ENCODE data around the gene NBL1. TPM values are rescaled to one million over a fixed set of nuclear protein-coding genes. Genes with fewer than 3 reads are reported as not detected.
"Not testable (repeated sequence)": the region's sequence is repeated elsewhere in the genome, so short reads cannot be mapped to it uniquely, and the experiment has no call there.

The NBL1 gene
- total RNA-seq, 1 donor from 2014 or later, result 38.1 TPM

GRCh38 chr1:19636065-19636464, 8.0 kb upstream of the NBL1 start:
- Mint-ChIP-seq H3K27me3 (ENCODE audit: unreplicated experiment) (peaks cover 1% of the 10 kb centered on the region), H3K36me3 (ENCODE audit: low read depth, unreplicated experiment) (no peaks in the 10 kb centered on the region), H3K27ac (ENCODE audit: unreplicated experiment) (no peak overlapping the region), H3K4me3 (ENCODE audit: unreplicated experiment) (no peak overlapping the region), H3K9me3 (ENCODE audit: unreplicated experiment) (no peaks in the 10 kb centered on the region), H3K4me1 (ENCODE audit: unreplicated experiment) (peaks cover 2% of the 10 kb centered on the region)
- DNase-seq (ENCODE audit: low spot score), result no peak
- TF ChIP-seq CTCF (IDR thresholded peaks at IDR 0.05; ENCODE audit: unreplicated experiment), result no peak

GRCh38 chr1:19636749-19637148, 7.4 kb upstream of the NBL1 start:
- H3K27me3 Mint-ChIP-seq (ENCODE audit: unreplicated experiment); H3K4me3 Mint-ChIP-seq (ENCODE audit: unreplicated experiment); H3K9me3 Mint-ChIP-seq (ENCODE audit: unreplicated experiment); H3K36me3 Mint-ChIP-seq (ENCODE audit: low read depth, unreplicated experiment); H3K4me1 Mint-ChIP-seq (ENCODE audit: unreplicated experiment); H3K27ac Mint-ChIP-seq (ENCODE audit: unreplicated experiment); DNase-seq (ENCODE audit: low spot score): not testable (repeated sequence)

GRCh38 chr1:19637606-19638005, 6.5 kb upstream of the NBL1 start:
- H3K9me3 Mint-ChIP-seq (ENCODE audit: unreplicated experiment), result no peaks in the 10 kb centered on the region
- H3K4me1 Mint-ChIP-seq (ENCODE audit: unreplicated experiment), result peaks cover 2% of the 10 kb centered on the region

GRCh38 chr1:19639228-19639627, 4.9 kb upstream of the NBL1 start:
- H3K36me3 Mint-ChIP-seq (ENCODE audit: low read depth, unreplicated experiment); H3K27ac Mint-ChIP-seq (ENCODE audit: unreplicated experiment); H3K4me1 Mint-ChIP-seq (ENCODE audit: unreplicated experiment); DNase-seq (ENCODE audit: low spot score); H3K9me3 Mint-ChIP-seq (ENCODE audit: unreplicated experiment); H3K4me3 Mint-ChIP-seq (ENCODE audit: unreplicated experiment): not testable (repeated sequence)
- peaks cover 13% of the 10 kb centered on the region for H3K27me3 Mint-ChIP-seq (ENCODE audit: unreplicated experiment)

More at GRCh38 chr1:19637606-19638005, 6.5 kb upstream of the NBL1 start:
- H3K27ac Mint-ChIP-seq (ENCODE audit: unreplicated experiment), result no peak overlapping the region
- TF ChIP-seq CTCF (IDR thresholded peaks at IDR 0.05; ENCODE audit: unreplicated experiment), result no peak
- no peaks in the 10 kb centered on the region for H3K36me3 Mint-ChIP-seq (ENCODE audit: low read depth, unreplicated experiment)
- peaks cover 4% of the 10 kb centered on the region for H3K27me3 Mint-ChIP-seq (ENCODE audit: unreplicated experiment)
- DNase-seq (ENCODE audit: low spot score), result no peak
- no peak overlapping the region for H3K4me3 Mint-ChIP-seq (ENCODE audit: unreplicated experiment)

GRCh38 chr1:19639999-19640362, 4.1 kb upstream of the NBL1 start:
- no peak for TF ChIP-seq CTCF (IDR thresholded peaks at IDR 0.05; ENCODE audit: unreplicated experiment)
- no peak overlapping the region for H3K27ac Mint-ChIP-seq (ENCODE audit: unreplicated experiment)
- no peaks in the 10 kb centered on the region for H3K36me3 Mint-ChIP-seq (ENCODE audit: low read depth, unreplicated experiment)
- peaks cover 10% of the 10 kb centered on the region for H3K4me1 Mint-ChIP-seq (ENCODE audit: unreplicated experiment)
- H3K9me3 Mint-ChIP-seq (ENCODE audit: unreplicated experiment), result no peaks in the 10 kb centered on the region
- no peak for DNase-seq (ENCODE audit: low spot score)
- peaks cover 13% of the 10 kb centered on the region for H3K27me3 Mint-ChIP-seq (ENCODE audit: unreplicated experiment)
- H3K4me3 Mint-ChIP-seq (ENCODE audit: unreplicated experiment), result no peak overlapping the region

- no peaks in the 10 kb centered on the region for H3K36me3 Mint-ChIP-seq (ENCODE audit: low read depth, unreplicated experiment)
- H3K4me1 Mint-ChIP-seq (ENCODE audit: unreplicated experiment), result peaks cover 10% of the 10 kb centered on the region
- H3K27me3 Mint-ChIP-seq (ENCODE audit: unreplicated experiment), result peaks cover 11% of the 10 kb centered on the region
- H3K4me3 Mint-ChIP-seq (ENCODE audit: unreplicated experiment), result no peak overlapping the region
- no peak overlapping the region for H3K27ac Mint-ChIP-seq (ENCODE audit: unreplicated experiment)
- DNase-seq (ENCODE audit: low spot score), result no peak
- no peaks in the 10 kb centered on the region for H3K9me3 Mint-ChIP-seq (ENCODE audit: unreplicated experiment)
- no peak for TF ChIP-seq CTCF (IDR thresholded peaks at IDR 0.05; ENCODE audit: unreplicated experiment)
These were observed 3.5 kb upstream of the NBL1 start for GRCh38 chr1:19640363-19641316.

Measured in endothelial cell (in vitro differentiated cells).